ENCODE data around the gene MRTFA. TPM values are rescaled to one million over a fixed set of nuclear protein-coding genes. Genes with fewer than 3 reads are reported as not detected.

The MRTFA gene
- total RNA-seq, 1 donor from 2014 or later: 11.3 TPM

- peaks cover 55% of the 10 kb centered on the region for H3K79me2 ChIP-seq (ENCODE audit: low read depth)
- H3F3A ChIP-seq (ENCODE audit: low read depth): no peaks in the 10 kb centered on the region
- no peak overlapping the region for H3K4me2 ChIP-seq
- TF ChIP-seq EZH2phosphoT487 (IDR thresholded peaks at IDR 0.05) (no peak), EZH2 (IDR thresholded peaks at IDR 0.05) (no peak)
- TF ChIP-seq, protein P1, sequence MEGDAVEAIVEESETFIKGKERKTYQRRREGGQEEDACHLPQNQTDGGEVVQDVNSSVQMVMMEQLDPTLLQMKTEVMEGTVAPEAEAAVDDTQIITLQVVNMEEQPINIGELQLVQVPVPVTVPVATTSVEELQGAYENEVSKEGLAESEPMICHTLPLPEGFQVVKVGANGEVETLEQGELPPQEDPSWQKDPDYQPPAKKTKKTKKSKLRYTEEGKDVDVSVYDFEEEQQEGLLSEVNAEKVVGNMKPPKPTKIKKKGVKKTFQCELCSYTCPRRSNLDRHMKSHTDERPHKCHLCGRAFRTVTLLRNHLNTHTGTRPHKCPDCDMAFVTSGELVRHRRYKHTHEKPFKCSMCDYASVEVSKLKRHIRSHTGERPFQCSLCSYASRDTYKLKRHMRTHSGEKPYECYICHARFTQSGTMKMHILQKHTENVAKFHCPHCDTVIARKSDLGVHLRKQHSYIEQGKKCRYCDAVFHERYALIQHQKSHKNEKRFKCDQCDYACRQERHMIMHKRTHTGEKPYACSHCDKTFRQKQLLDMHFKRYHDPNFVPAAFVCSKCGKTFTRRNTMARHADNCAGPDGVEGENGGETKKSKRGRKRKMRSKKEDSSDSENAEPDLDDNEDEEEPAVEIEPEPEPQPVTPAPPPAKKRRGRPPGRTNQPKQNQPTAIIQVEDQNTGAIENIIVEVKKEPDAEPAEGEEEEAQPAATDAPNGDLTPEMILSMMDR (IDR thresholded peaks at IDR 0.05): no peak
- no peak for DNase-seq (ENCODE audit: low spot score)
- no peaks in the 10 kb centered on the region for H3K27me3 ChIP-seq
- H3K9me3 Mint-ChIP-seq: peaks cover 23% of the 10 kb centered on the region
- H3K27ac ChIP-seq: no peak overlapping the region
- no peak overlapping the region for H3K27ac Mint-ChIP-seq
- H3K4me1 ChIP-seq: peaks cover 9% of the 10 kb centered on the region
- peaks cover 5% of the 10 kb centered on the region for H4K20me1 ChIP-seq (ENCODE audit: low read depth)
- no peak overlapping the region for H2AFZ ChIP-seq (replicated peaks)
- H3K9ac ChIP-seq: no peak overlapping the region
- peaks cover 3% of the 10 kb centered on the region for H3K9me3 ChIP-seq (ENCODE audit: low read depth)
- peaks cover 4% of the 10 kb centered on the region for H3K27me3 Mint-ChIP-seq (ENCODE audit: insufficient read depth, low read depth)
- H3K36me3 ChIP-seq: peaks cover 4% of the 10 kb centered on the region
- H3K4me3 Mint-ChIP-seq: no peak overlapping the region
- H3K4me3 ChIP-seq: no peak overlapping the region
- peaks cover 24% of the 10 kb centered on the region for H3K36me3 Mint-ChIP-seq
- peaks cover 12% of the 10 kb centered on the region for H3K4me1 Mint-ChIP-seq
Measured at GRCh38 chr22:40567626-40568328, 68.7 kb downstream of the MRTFA start.

DNA sequence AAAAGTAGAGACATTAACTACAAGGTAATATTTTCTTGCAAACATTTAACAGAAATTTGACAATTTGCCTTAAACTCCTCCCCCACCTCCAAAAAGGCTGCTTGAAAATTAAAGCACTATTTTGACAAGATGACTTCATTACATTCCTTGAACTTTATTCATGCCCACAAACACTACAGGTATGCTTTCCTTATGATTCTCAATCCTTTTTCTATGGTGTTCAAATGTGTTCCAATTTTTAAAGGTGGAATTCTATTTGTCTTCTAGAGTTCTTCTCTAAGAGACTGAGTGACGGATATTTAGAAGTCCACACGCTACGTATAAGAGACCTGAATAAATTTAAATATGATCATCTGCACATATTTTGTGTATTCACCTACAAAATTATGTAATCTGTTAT lies 69.4 kb downstream of the MRTFA start:
- no peak overlapping the region for H3K4me2 ChIP-seq
- Mint-ChIP-seq H3K36me3 (peaks cover 19% of the 10 kb centered on the region), H3K27me3 (ENCODE audit: insufficient read depth, low read depth) (peaks cover 4% of the 10 kb centered on the region), H3K9me3 (peaks cover 18% of the 10 kb centered on the region), H3K27ac (no peak overlapping the region), H3K4me3 (no peak overlapping the region), H3K4me1 (peaks cover 12% of the 10 kb centered on the region)
- H3K27me3 ChIP-seq: no peaks in the 10 kb centered on the region
- no peak overlapping the region for H2AFZ ChIP-seq (replicated peaks)
- H3K9me3 ChIP-seq (ENCODE audit: low read depth): peaks cover 3% of the 10 kb centered on the region
- no peaks in the 10 kb centered on the region for H3F3A ChIP-seq (ENCODE audit: low read depth)
- H3K4me3 ChIP-seq: no peak overlapping the region
- H4K20me1 ChIP-seq (ENCODE audit: low read depth): peaks cover 5% of the 10 kb centered on the region
- peaks cover 4% of the 10 kb centered on the region for H3K36me3 ChIP-seq
- H3K27ac ChIP-seq: no peak overlapping the region
- H3K79me2 ChIP-seq (ENCODE audit: low read depth): peaks cover 51% of the 10 kb centered on the region
- no peak for DNase-seq (ENCODE audit: low spot score)
- no peak overlapping the region for H3K9ac ChIP-seq
- TF ChIP-seq, protein P1 (IDR thresholded peaks at IDR 0.05): no peak
- TF ChIP-seq EZH2phosphoT487 (IDR thresholded peaks at IDR 0.05) (no peak), EZH2 (IDR thresholded peaks at IDR 0.05) (no peak)
- peaks cover 9% of the 10 kb centered on the region for H3K4me1 ChIP-seq

DNA sequence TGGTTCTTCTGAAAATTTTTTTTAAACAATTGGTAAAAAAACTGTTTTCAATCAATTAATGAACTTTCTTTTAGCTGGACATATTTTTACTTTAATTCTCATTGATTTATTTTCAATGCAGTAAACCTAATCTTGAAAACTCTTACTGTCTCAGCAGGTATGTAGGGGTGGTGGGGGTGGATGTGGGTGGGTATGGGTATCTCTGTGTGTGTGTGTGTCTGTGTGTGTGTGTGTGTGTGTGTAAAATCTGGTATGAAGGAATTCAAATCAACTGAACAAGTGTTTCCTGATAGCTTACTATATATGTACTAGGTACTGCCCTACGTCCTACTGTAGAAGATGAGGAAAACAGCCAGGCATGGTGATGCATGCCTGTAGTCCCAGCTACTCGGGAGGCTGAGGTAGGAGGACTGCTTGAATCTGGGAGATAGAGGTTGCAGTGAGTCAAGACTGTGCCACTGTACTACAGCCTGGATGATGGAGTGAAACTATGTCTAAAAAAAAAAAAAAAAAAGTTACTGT lies 75.5 kb downstream of the MRTFA start:
- H3K27ac ChIP-seq: no peak overlapping the region
- H4K20me1 ChIP-seq (ENCODE audit: low read depth): peaks cover 23% of the 10 kb centered on the region
- no peak overlapping the region for H3K4me3 ChIP-seq
- H3K4me1 ChIP-seq: peaks cover 11% of the 10 kb centered on the region
- no peak overlapping the region for H3K9ac ChIP-seq
- Mint-ChIP-seq H3K27me3 (ENCODE audit: insufficient read depth, low read depth) (peaks cover 4% of the 10 kb centered on the region), H3K4me3 (no peak overlapping the region), H3K36me3 (peaks cover 4% of the 10 kb centered on the region), H3K9me3 (peaks cover 3% of the 10 kb centered on the region), H3K27ac (no peak overlapping the region), H3K4me1 (peaks cover 29% of the 10 kb centered on the region)
- no peak overlapping the region for H2AFZ ChIP-seq (replicated peaks)
- H3K79me2 ChIP-seq (ENCODE audit: low read depth): peaks cover 40% of the 10 kb centered on the region
- H3K9me3 ChIP-seq (ENCODE audit: low read depth): no peaks in the 10 kb centered on the region
- DNase-seq (ENCODE audit: low spot score): no peak
- no peaks in the 10 kb centered on the region for H3K36me3 ChIP-seq
- H3K4me2 ChIP-seq: no peak overlapping the region
- no peaks in the 10 kb centered on the region for H3K27me3 ChIP-seq
- H3F3A ChIP-seq (ENCODE audit: low read depth): no peaks in the 10 kb centered on the region
- TF ChIP-seq, protein P1 (IDR thresholded peaks at IDR 0.05): no peak
- TF ChIP-seq EZH2phosphoT487 (IDR thresholded peaks at IDR 0.05) (no peak), EZH2 (IDR thresholded peaks at IDR 0.05) (no peak)
